HL-60 (cell line): Measurements from ENCODE around the gene APOBEC3H.
"Not testable (repeated sequence)": the region's sequence is repeated elsewhere in the genome, so short reads cannot be mapped to it uniquely, and the experiment has no call there.

Experiments used
- GABPA ChIP-seq: IDR thresholded peaks from 2 replicates; pipeline ENCODE4 v1.6.1; 2012; ENCODE audit warnings: low read depth
- POLR2AphosphoS5 ChIP-seq: IDR thresholded peaks from 2 replicates; pipeline ENCODE4 v1.6.1; 2012; ENCODE audit warnings: low read depth
- SPI1 ChIP-seq: IDR thresholded peaks from 2 replicates; pipeline ENCODE4 v1.6.1; 2012; ENCODE audit warnings: low read depth, mild to moderate bottlenecking, borderline replicate concordance
- TF ChIP-seq, protein P1 (sequence below): IDR thresholded peaks from one replicate; pipeline ENCODE4 v1.5.1; 2011; ENCODE audit warnings: low read length, control low read depth, inconsistent platforms; ENCODE audit not compliant: insufficient read depth
- TF ChIP-seq, protein P2 (sequence below): IDR thresholded peaks from 2 replicates; pipeline ENCODE4 v1.6.1; 2012; ENCODE audit warnings: low read depth; ENCODE audit not compliant: insufficient replicate concordance

- TF ChIP-seq, protein P1, sequence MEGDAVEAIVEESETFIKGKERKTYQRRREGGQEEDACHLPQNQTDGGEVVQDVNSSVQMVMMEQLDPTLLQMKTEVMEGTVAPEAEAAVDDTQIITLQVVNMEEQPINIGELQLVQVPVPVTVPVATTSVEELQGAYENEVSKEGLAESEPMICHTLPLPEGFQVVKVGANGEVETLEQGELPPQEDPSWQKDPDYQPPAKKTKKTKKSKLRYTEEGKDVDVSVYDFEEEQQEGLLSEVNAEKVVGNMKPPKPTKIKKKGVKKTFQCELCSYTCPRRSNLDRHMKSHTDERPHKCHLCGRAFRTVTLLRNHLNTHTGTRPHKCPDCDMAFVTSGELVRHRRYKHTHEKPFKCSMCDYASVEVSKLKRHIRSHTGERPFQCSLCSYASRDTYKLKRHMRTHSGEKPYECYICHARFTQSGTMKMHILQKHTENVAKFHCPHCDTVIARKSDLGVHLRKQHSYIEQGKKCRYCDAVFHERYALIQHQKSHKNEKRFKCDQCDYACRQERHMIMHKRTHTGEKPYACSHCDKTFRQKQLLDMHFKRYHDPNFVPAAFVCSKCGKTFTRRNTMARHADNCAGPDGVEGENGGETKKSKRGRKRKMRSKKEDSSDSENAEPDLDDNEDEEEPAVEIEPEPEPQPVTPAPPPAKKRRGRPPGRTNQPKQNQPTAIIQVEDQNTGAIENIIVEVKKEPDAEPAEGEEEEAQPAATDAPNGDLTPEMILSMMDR, result not testable (repeated sequence)
- TF ChIP-seq POLR2AphosphoS5, GABPA, SPI1: not testable (repeated sequence)
- TF ChIP-seq, protein P2, sequence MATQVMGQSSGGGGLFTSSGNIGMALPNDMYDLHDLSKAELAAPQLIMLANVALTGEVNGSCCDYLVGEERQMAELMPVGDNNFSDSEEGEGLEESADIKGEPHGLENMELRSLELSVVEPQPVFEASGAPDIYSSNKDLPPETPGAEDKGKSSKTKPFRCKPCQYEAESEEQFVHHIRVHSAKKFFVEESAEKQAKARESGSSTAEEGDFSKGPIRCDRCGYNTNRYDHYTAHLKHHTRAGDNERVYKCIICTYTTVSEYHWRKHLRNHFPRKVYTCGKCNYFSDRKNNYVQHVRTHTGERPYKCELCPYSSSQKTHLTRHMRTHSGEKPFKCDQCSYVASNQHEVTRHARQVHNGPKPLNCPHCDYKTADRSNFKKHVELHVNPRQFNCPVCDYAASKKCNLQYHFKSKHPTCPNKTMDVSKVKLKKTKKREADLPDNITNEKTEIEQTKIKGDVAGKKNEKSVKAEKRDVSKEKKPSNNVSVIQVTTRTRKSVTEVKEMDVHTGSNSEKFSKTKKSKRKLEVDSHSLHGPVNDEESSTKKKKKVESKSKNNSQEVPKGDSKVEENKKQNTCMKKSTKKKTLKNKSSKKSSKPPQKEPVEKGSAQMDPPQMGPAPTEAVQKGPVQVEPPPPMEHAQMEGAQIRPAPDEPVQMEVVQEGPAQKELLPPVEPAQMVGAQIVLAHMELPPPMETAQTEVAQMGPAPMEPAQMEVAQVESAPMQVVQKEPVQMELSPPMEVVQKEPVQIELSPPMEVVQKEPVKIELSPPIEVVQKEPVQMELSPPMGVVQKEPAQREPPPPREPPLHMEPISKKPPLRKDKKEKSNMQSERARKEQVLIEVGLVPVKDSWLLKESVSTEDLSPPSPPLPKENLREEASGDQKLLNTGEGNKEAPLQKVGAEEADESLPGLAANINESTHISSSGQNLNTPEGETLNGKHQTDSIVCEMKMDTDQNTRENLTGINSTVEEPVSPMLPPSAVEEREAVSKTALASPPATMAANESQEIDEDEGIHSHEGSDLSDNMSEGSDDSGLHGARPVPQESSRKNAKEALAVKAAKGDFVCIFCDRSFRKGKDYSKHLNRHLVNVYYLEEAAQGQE, result not testable (repeated sequence)
Observed at GRCh38 chr22:39076155-39077025, 20.7 kb upstream of the APOBEC3H start.
